ENCODE data around the gene NTM.

- no peak for TF ChIP-seq POLR2A (IDR thresholded peaks at IDR 0.05)
- TF ChIP-seq EP300 (IDR thresholded peaks at IDR 0.05), result no peak
Measured at GRCh38 chr11:132264616-132265015, 894.2 kb downstream of the NTM start.
